GM23248 (cell line): ENCODE data around the gene MLYCD. TPM values are rescaled to one million over a fixed set of nuclear protein-coding genes. Genes with fewer than 3 reads are reported as not detected.

Experiments used
- DNase-seq: peaks from one replicate; pipeline ENCODE4 v3.0.0-alpha.2; 2015
- H2AFZ ChIP-seq: fragments of 200-600 bp; sonication (generic); 2 replicates; pipeline ENCODE4 v1.6.1; 2016; ENCODE audit warnings: antibody characterized with exemption
- H3F3A ChIP-seq: fragments of 200-600 bp; sonication (generic); 2 replicates; pipeline ENCODE4 v1.6.1; 2016; ENCODE audit warnings: mild to moderate bottlenecking, antibody characterized with exemption, mixed run types; ENCODE audit not compliant: insufficient read depth
- H3K27ac ChIP-seq: fragments of 200-600 bp; sonication (generic); 2 replicates; pipeline ENCODE4 v1.5.1; 2016; ENCODE audit warnings: mild to moderate bottlenecking
- H3K27me3 ChIP-seq: fragments of 200-600 bp; sonication (generic); replicated peaks from 2 replicates; pipeline ENCODE4 v1.6.1; 2016; ENCODE audit warnings: mild to moderate bottlenecking; ENCODE audit not compliant: insufficient read depth
- H3K36me3 ChIP-seq: fragments of 200-600 bp; sonication (generic); 2 replicates; pipeline ENCODE4 v1.6.1; 2016; ENCODE audit warnings: low read depth, mild to moderate bottlenecking
- H3K4me1 ChIP-seq: fragments of 200-600 bp; sonication (generic); 2 replicates; pipeline ENCODE4 v1.6.1; 2016; ENCODE audit warnings: mild to moderate bottlenecking; ENCODE audit not compliant: insufficient read depth
- H3K4me2 ChIP-seq: fragments of 200-600 bp; sonication (generic); one replicate; pipeline ENCODE4 v1.6.1; 2016; ENCODE audit warnings: mild to moderate bottlenecking; ENCODE audit not compliant: unreplicated experiment
- H3K4me3 ChIP-seq: fragments of 200-600 bp; sonication (generic); 2 replicates; pipeline ENCODE4 v1.5.1; 2016; ENCODE audit warnings: mild to moderate bottlenecking
- H3K79me2 ChIP-seq: fragments of 200-600 bp; sonication (generic); 2 replicates; pipeline ENCODE4 v1.6.1; 2016; ENCODE audit warnings: mild to moderate bottlenecking; ENCODE audit not compliant: insufficient read depth
- H3K9ac ChIP-seq: fragments of 200-600 bp; sonication (generic); 2 replicates; pipeline ENCODE4 v1.6.1; 2016; ENCODE audit warnings: mild to moderate bottlenecking
- H3K9me2 ChIP-seq: fragments of 200-600 bp; sonication (generic); 2 replicates; pipeline ENCODE4 v1.6.1; 2016; ENCODE audit warnings: mixed run types, mild to moderate bottlenecking, moderate library complexity; ENCODE audit not compliant: insufficient read depth
- H3K9me3 ChIP-seq: fragments of 200-600 bp; sonication (generic); one replicate; pipeline ENCODE4 v1.6.1; 2017; ENCODE audit warnings: low read depth
- H4K20me1 ChIP-seq: fragments of 200-600 bp; sonication (generic); 2 replicates; pipeline ENCODE4 v1.6.0; 2016; ENCODE audit not compliant: insufficient read depth
- EZH2 ChIP-seq: fragments of 200-600 bp; sonication (generic); IDR thresholded peaks from 2 replicates; pipeline ENCODE4 v1.6.1; 2018; ENCODE audit warnings: antibody characterized with exemption, mild to moderate bottlenecking; ENCODE audit not compliant: insufficient read depth, poor library complexity, severe bottlenecking
- EZH2phosphoT487 ChIP-seq: fragments of 200-600 bp; sonication (generic); IDR thresholded peaks from 2 replicates; pipeline ENCODE4 v1.6.1; 2018; ENCODE audit warnings: antibody characterized with exemption, moderate library complexity, mild to moderate bottlenecking, low read depth; ENCODE audit not compliant: insufficient read depth
- WGBS, 2 experiments: methylation state at CpG; one replicate each; pipeline ENCODE4 v1.1.6; 2015 to 2017; ENCODE audit warnings: low lambda C conversion rate in 2 of 2, low coverage in 1 of 2; ENCODE audit errors: missing lambda C conversion rate in 2 of 2; 5-methylcytosine and 5-hydroxymethylcytosine counted together
- in situ Hi-C: fragments of 300-500 bp; cut with MboI; formaldehyde crosslinking; loops from 2 replicates; pipeline ENCODE4 v1.15.0; 2020
- polyA plus RNA-seq: library from polyadenylated mRNA; unstranded; fragments of >200 nt; fragmentation: Nextera tagmentation; extraction: Ambion mirVana; gene quantifications from 2 replicates; pipeline ENCODE4 v1.2.1, GENCODE V29; 2016
- total RNA-seq: library from RNA; depleted of rRNA; stranded (reverse); fragments of >200 nt; shearing (Covaris generic); gene quantifications from 2 replicates; pipeline ENCODE4 v1.2.3, GENCODE V29; 2014

The MLYCD gene
- total and polyA plus RNA-seq, 2 experiments from 2014 or later = 1.4 to 2.2 TPM

DNA sequence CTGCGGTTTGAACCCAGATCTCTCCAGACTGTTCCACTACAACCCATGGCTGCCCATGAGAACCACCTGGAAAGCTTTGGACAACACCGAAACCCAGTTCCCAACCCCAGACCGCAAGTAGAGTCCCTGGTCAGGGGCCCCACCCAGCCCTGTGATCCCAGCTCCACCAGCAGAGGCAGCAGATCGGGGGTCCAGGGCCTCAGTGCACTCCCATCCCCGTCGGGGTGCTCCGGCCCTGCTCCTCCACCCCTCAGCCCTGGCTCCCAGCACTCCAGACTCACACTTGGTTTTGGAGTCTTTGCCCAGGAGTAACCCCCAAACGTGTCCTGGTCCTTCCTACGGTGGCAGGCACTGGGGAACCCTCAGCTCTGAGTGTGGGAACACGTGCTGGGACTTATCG is 33.4 kb downstream of the MLYCD start:
- Histone ChIP-seq H4K20me1 (no peaks in the 10 kb centered on the region), H3K4me2 (no peak overlapping the region), H3F3A (peaks cover 19% of the 10 kb centered on the region; the same call in 1 of the 2 replicates), H3K27ac (no peak overlapping the region), H3K9me3 (no peaks in the 10 kb centered on the region), H3K9me2 (no peaks in the 10 kb centered on the region), H3K4me1 (peaks cover 19% of the 10 kb centered on the region), H3K36me3 (no peaks in the 10 kb centered on the region), H2AFZ (no peak overlapping the region), H3K27me3 (no peaks in the 10 kb centered on the region), H3K79me2 (no peaks in the 10 kb centered on the region), H3K4me3 (no peak overlapping the region), H3K9ac (no peak overlapping the region)
- TF ChIP-seq EZH2phosphoT487 = no peak
- no peak for TF ChIP-seq EZH2
- no peak for DNase-seq
- 88 to 91% methylated on average over 7 to 11 of the region's 11 CpGs for WGBS, 2 experiments
- in situ Hi-C loops = no loop called here

DNA sequence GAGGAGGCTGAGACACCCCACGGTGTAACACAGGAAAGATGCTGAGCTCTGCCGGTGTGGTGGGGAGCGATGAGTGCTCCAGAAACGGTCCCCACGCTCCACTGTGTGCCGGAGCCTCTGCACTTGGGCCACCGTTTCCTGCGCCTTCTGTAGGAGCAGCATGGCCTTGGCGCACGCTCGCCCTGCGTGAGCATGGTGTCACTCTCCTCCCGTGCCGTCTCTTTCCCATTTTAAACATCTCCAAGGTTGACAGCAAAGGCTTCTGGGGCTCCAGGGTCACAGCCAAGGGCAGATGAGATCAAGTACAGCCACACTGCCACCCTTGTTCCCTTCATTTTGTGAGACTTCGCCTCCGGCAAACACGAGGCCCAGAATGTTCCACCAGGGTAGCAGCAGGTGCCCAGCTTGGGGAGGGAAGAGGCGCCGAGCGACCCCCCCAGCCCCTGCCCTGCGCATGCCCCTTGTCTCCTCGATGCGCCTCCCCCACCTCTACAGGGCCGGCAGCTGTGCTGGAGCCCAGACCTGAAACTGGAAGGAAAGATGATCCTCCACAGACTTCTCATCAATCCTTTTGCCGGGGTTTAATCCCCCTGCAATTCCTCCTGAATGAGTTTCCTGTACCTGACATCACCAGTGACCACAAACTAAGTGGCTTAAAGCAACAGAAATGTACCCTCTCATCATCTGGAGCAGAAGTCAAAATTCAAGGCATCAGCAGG is 34.2 kb downstream of the MLYCD start:
- in situ Hi-C loops = no loop called here
- Histone ChIP-seq H4K20me1 (no peaks in the 10 kb centered on the region), H3K79me2 (no peaks in the 10 kb centered on the region), H3K9me2 (no peaks in the 10 kb centered on the region), H3K27ac (no peak overlapping the region), H3K9me3 (no peaks in the 10 kb centered on the region), H3K4me1 (peaks cover 15% of the 10 kb centered on the region), H3K27me3 (no peaks in the 10 kb centered on the region), H3F3A (peaks cover 11% of the 10 kb centered on the region; the same call in 1 of the 2 replicates), H3K36me3 (no peaks in the 10 kb centered on the region), H3K9ac (no peak overlapping the region), H2AFZ (no peak overlapping the region), H3K4me2 (no peak overlapping the region), H3K4me3 (no peak overlapping the region)
- DNase-seq = peak; percentile 28
- WGBS, 2 experiments = 62 to 64% methylated on average over 25 of the region's 25 CpGs
- TF ChIP-seq EZH2phosphoT487 (no peak), EZH2 (no peak)

DNA sequence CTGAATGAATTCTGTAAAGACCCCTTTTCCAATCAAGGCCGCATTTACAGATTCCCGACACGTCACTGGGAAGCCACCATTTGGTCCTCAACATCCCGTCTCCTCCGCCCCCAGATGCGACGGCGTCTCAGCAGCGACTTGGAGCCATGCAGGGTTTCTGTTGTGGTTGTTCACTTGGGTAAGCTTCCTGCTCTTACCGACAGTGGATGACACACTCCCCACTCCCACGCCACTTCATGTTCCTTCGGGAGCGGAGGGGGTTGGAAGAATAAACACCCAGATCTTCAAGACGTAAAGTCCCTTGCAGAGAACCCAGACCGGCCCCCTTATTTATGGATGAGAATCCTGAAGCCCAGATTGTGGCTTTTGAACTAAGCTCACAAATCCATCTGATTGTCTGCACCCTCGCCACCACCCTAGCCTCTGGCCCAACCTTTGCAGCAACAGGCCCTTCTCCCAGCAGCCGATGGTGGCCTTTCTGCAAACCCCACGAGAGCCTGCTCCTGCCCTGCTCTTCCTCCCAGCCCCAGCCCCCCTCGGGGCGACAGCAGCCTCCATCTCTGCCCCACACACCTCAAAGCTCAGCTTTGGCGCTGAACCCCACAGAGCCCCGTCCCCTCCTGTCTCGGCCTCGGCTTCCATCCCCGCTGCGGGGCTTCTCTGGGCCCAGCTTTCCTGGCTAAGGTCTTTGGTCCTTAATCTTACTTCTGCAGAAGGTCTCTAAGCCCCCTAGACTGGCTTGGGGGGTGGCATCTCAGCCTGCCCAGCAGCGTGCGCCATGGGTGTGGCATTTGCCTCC is 35.2 kb downstream of the MLYCD start:
- Histone ChIP-seq H3K27ac (no peak overlapping the region), H4K20me1 (no peaks in the 10 kb centered on the region), H3K4me3 (no peak overlapping the region), H3K27me3 (no peaks in the 10 kb centered on the region), H3K79me2 (no peaks in the 10 kb centered on the region), H3K36me3 (no peaks in the 10 kb centered on the region), H2AFZ (no peak overlapping the region), H3K4me1 (peaks cover 10% of the 10 kb centered on the region; the same call in 1 of the 2 replicates), H3K4me2 (no peak overlapping the region), H3K9me2 (no peaks in the 10 kb centered on the region), H3K9ac (no peak overlapping the region), H3K9me3 (no peaks in the 10 kb centered on the region), H3F3A (0 out of 2 replicates have a peak, but pooled peaks cover 1% of the 10 kb centered on the region)
- 59 to 60% methylated on average over 28 of the region's 28 CpGs for WGBS, 2 experiments
- in situ Hi-C loops = no loop called here
- TF ChIP-seq EZH2 (no peak), EZH2phosphoT487 (no peak)
- peak; percentile 67 for DNase-seq

DNA sequence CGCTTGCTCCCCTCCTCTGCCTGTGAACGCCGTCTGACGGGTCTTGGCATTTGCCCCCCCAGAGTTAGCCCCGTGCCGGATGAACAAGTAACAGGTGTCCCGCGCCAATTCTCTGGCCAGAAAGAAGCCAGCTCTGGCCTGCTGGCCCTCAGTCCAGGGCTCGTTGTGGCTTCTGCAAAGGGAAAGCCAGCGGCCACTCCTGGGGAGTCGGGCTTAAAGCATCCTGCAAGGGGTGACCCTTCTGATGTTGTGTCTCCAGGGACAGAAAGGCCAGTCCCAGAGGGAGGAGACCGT is 35.7 kb downstream of the MLYCD start:
- Histone ChIP-seq H3F3A (no peaks in the 10 kb centered on the region), H4K20me1 (no peaks in the 10 kb centered on the region), H3K9ac (no peak overlapping the region), H3K4me3 (no peak overlapping the region), H3K36me3 (no peaks in the 10 kb centered on the region), H3K4me1 (peaks cover 10% of the 10 kb centered on the region; the same call in 1 of the 2 replicates), H3K9me3 (no peaks in the 10 kb centered on the region), H3K4me2 (no peak overlapping the region), H3K79me2 (no peaks in the 10 kb centered on the region), H3K27ac (no peak overlapping the region), H3K27me3 (no peaks in the 10 kb centered on the region), H2AFZ (no peak overlapping the region), H3K9me2 (no peaks in the 10 kb centered on the region)
- TF ChIP-seq EZH2phosphoT487 = no peak
- no peak for TF ChIP-seq EZH2
- in situ Hi-C loops = no loop called here
- WGBS, 2 experiments = 58 to 69% methylated on average over 11 to 12 of the region's 12 CpGs
- DNase-seq = no peak
